Endothelial cell of umbilical vein (primary cell): ENCODE data around the gene MAMSTR. TPM values are rescaled to one million over a fixed set of nuclear protein-coding genes. Genes with fewer than 3 reads are reported as not detected.

ENCODE experiments used
- BruUV-seq: library from RNA; stranded (reverse); fragments of 400-500 nt; replicated peaks from 2 replicates; lab custom pipeline; 2021; lab: Mats Ljungman, UMichigan
- CTCF ChIA-PET: fragments of 300-600, 350-600 bp; sonication (Branson Sonifier 250); formaldehyde crosslinking; loops from one replicate; lab custom pipeline; 2021; ENCODE audit warnings: antibody characterized with exemption, inconsistent platforms; lab: Charles Lee
- POLR2A ChIA-PET: fragments of 300-600, 350-600 bp; sonication (Branson Sonifier 250); formaldehyde crosslinking; loops from one replicate; lab custom pipeline; 2021; ENCODE audit warnings: antibody characterized with exemption, inconsistent platforms; lab: Charles Lee
- DNase-seq: peaks from one replicate; pipeline ENCODE4 v3.0.0-alpha.2; 2011; ENCODE audit warnings: low read depth, low spot score
- FAIRE-seq: peaks from 2 replicates; lab custom pipeline; 2011; peaks lifted over from hg19 to GRCh38; lab: Jason Lieb, UNC
- H2AFZ ChIP-seq: 2 replicates; pipeline ENCODE4 v1.6.0; 2012; ENCODE audit warnings: low read depth, low read length, control low read depth, inconsistent platforms
- H3K27ac ChIP-seq: 2 replicates; pipeline ENCODE4 v1.5.1; 2011; ENCODE audit warnings: low read depth, mild to moderate bottlenecking, control low read depth, low read length, moderate library complexity; ENCODE audit not compliant: insufficient read depth
- H3K27me3 ChIP-seq, 2 experiments: 2 replicates each; pipeline versions ENCODE4 v1.6.0 to v1.6.1; 2011; ENCODE audit warnings: low read length in 2 of 2, mixed read lengths in 1 of 2; ENCODE audit not compliant: control insufficient read depth in 2 of 2, insufficient read depth in 2 of 2
- H3K36me3 ChIP-seq, 2 experiments: 2 replicates in 1 of 2; 3 replicates in 1 of 2; pipeline ENCODE4 v1.5.1; 2011; ENCODE audit warnings: low read length in 2 of 2, mild to moderate bottlenecking in 1 of 2, moderate library complexity in 1 of 2; ENCODE audit not compliant: control insufficient read depth in 2 of 2, insufficient read depth in 2 of 2; ENCODE audit errors: extremely low read depth in 1 of 2
- H3K4me1 ChIP-seq: 3 replicates; pipeline ENCODE4 v1.5.1; 2011; ENCODE audit warnings: mild to moderate bottlenecking, low read length; ENCODE audit not compliant: control insufficient read depth, insufficient read depth; ENCODE audit errors: extremely low read depth
- H3K4me2 ChIP-seq: 2 replicates; pipeline ENCODE4 v1.6.1; 2011; ENCODE audit warnings: low read length, control low read depth, mixed read lengths; ENCODE audit not compliant: insufficient read depth
- H3K4me3 ChIP-seq, 3 experiments: fragments of 200-600 bp in 1 of 3; sonication (generic), shearing (Covaris generic) in 1 of 3; replicated peaks in 1 of 3; 2 replicates each; pipeline ENCODE4 v1.5.1; 2011 to 2016; ENCODE audit warnings: control low read depth in 3 of 3, low read length in 3 of 3, mild to moderate bottlenecking in 2 of 3, inconsistent platforms in 1 of 3, low read depth in 1 of 3, moderate library complexity in 1 of 3; ENCODE audit not compliant: insufficient read depth in 1 of 3
- H3K79me2 ChIP-seq: 2 replicates; pipeline ENCODE4 v1.6.0; 2012; ENCODE audit warnings: low read length, inconsistent platforms; ENCODE audit not compliant: control insufficient read depth, insufficient read depth
- H3K9ac ChIP-seq: replicated peaks from 2 replicates; pipeline ENCODE3; 2011; ENCODE audit warnings: low read length, control low read depth; ENCODE audit not compliant: insufficient read depth; ENCODE audit errors: extremely low read depth
- H3K9me1 ChIP-seq: replicated peaks from 3 replicates; pipeline ENCODE4 v1.6.0; 2011; ENCODE audit warnings: mild to moderate bottlenecking, low read length; ENCODE audit not compliant: control insufficient read depth, insufficient read depth; ENCODE audit errors: extremely low read depth
- H3K9me3 ChIP-seq: replicated peaks from 2 replicates; pipeline ENCODE4 v1.5.1; 2012; ENCODE audit warnings: low read length, inconsistent platforms; ENCODE audit not compliant: control insufficient read depth, insufficient read depth
- H4K20me1 ChIP-seq: replicated peaks from 2 replicates; pipeline ENCODE3; 2011; ENCODE audit warnings: mild to moderate bottlenecking, low read length; ENCODE audit not compliant: control insufficient read depth, insufficient read depth; ENCODE audit errors: extremely low read depth
- GATA2 ChIP-seq: IDR thresholded peaks from 2 replicates; pipeline ENCODE4 v1.7.0; 2011; ENCODE audit warnings: low read depth, mild to moderate bottlenecking, moderate library complexity, mixed read lengths, low read length; ENCODE audit not compliant: insufficient read length, insufficient read depth
- JUN ChIP-seq: IDR thresholded peaks from 2 replicates; pipeline ENCODE4 v1.6.1; 2011; ENCODE audit warnings: borderline replicate concordance, low read depth; ENCODE audit not compliant: insufficient read length, insufficient read depth
- dilution Hi-C: fragments of 300-500 bp; cut with MboI; formaldehyde crosslinking; loops from one replicate; pipeline ENCODE4 v1.15.0; 2019; ENCODE audit warnings: low sequenced_read_pairs; ENCODE audit not compliant: extremely low pct_ligation_motif_present
- intact Hi-C: fragments of 100-400 bp; cut with micrococcal nuclease; formaldehyde crosslinking; loops from one replicate; pipeline ENCODE4 v1.10.0; 2022
- polyA plus RNA-seq, 4 experiments: library from polyadenylated mRNA; depleted of rRNA in 3 of 4; stranded (reverse) in 3 of 4; unstranded in 1 of 4; fragments of >200 nt; gene quantifications; 2 replicates each; pipeline versions ENCODE4 v1.2.1 to v1.2.3, GENCODE V29; 2011 to 2012; ENCODE audit warnings: missing spikeins in 1 of 4
- total RNA-seq: library from RNA; stranded (reverse); gene quantifications from 2 replicates; pipeline ENCODE4 v1.2.3, GENCODE V29; 2021
- TF ChIP-seq, protein P1 (sequence below), 2 donors: IDR thresholded peaks; 1 replicate in 1 of 2; 2 replicates in 1 of 2; pipeline ENCODE4 v1.5.1; 2011; ENCODE audit warnings: low read length in 2 of 2, mild to moderate bottlenecking in 2 of 2, moderate library complexity in 2 of 2, control low read depth in 1 of 2, inconsistent platforms in 1 of 2, low read depth in 1 of 2; ENCODE audit not compliant: insufficient read depth in 1 of 2; ENCODE audit errors: extremely low read depth in 1 of 2

The MAMSTR gene
- total and polyA plus RNA-seq, 2 donors (not counting 3 experiments of a cell fraction or from before 2014, with no cell fraction given), result 0.57 to 0.84 TPM

DNA sequence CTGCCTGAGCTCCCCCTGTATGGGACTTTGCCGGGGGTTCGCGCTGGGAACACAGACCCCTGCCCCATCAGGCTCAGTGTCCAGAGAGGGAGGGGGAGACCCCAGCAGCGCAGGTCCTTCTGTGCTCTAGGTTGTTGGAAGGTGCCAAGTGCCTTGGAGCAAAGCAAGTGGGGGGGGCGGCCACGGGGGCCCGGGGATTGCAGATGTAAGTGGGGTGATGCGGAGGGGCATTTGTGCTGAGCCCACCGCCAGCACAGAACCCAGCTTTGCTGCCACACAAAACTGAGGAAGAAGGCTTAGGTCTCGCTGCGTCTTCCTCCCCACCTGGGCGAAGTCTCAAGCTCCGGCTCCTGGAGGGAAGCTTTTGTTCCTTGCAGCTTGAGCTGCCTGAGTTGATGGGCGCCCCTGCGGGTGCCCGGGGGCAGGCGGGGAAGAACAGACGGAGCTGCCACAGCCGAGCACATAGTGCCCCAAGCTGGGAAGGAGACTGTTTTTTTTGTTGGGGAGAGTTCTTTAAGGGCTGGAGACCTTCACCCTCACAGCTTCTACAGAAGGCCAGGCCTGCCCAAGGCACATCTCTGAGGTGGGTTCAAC lies 45.2 kb downstream of the MAMSTR start:
- H3K9ac ChIP-seq, result no peak overlapping the region
- ChIA-PET CTCF (interaction anchor here (0.6 to 3.6 kb wide), 20 partner anchors 8 to 168 kb away, joined by 3 to 54 read pairs (median 10); partner anchors contain the start of genes CA11, HSD17B14, IZUMO1 and RASIP1), POLR2A (no interaction called here)
- H4K20me1 ChIP-seq, result no peaks in the 10 kb centered on the region
- H3K79me2 ChIP-seq, result no peaks in the 10 kb centered on the region
- H3K9me3 ChIP-seq, result no peaks in the 10 kb centered on the region
- no peak overlapping the region for H3K27ac ChIP-seq
- dilution Hi-C loops, result no loop called here
- no peak for TF ChIP-seq GATA2
- TF ChIP-seq JUN, result no peak
- TF ChIP-seq, protein P1, sequence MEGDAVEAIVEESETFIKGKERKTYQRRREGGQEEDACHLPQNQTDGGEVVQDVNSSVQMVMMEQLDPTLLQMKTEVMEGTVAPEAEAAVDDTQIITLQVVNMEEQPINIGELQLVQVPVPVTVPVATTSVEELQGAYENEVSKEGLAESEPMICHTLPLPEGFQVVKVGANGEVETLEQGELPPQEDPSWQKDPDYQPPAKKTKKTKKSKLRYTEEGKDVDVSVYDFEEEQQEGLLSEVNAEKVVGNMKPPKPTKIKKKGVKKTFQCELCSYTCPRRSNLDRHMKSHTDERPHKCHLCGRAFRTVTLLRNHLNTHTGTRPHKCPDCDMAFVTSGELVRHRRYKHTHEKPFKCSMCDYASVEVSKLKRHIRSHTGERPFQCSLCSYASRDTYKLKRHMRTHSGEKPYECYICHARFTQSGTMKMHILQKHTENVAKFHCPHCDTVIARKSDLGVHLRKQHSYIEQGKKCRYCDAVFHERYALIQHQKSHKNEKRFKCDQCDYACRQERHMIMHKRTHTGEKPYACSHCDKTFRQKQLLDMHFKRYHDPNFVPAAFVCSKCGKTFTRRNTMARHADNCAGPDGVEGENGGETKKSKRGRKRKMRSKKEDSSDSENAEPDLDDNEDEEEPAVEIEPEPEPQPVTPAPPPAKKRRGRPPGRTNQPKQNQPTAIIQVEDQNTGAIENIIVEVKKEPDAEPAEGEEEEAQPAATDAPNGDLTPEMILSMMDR (IDR thresholded peaks at IDR 0.05; ENCODE audit: extremely low read depth in 1 of 2, insufficient read depth in 1 of 2, low read depth in 1 of 2, low read length in 2 of 2), result no peak
- intact Hi-C loops, result loop anchor here (2.0 kb wide), 1 partner anchor 114 kb away; no protein-coding TSS in a partner anchor
- H3K9me1 ChIP-seq, result no peaks in the 10 kb centered on the region
- no peak overlapping the region for H3K4me2 ChIP-seq
- H3K36me3 ChIP-seq, result no peaks in the 10 kb centered on the region
- H3K4me3 ChIP-seq, result no peak overlapping the region
- no TSS peak for BruUV-seq
- DNase-seq (no peak), FAIRE-seq (no peak)
- no peaks in the 10 kb centered on the region for H3K27me3 ChIP-seq
- peak overlapping the region; percentile 41 for H2AFZ ChIP-seq
- H3K4me1 ChIP-seq, result no peaks in the 10 kb centered on the region
